Stomach smooth muscle (tissue), 2 donors: ENCODE data around the gene MAST2.

Experiments
- H3K27ac ChIP-seq: one replicate; pipeline ENCODE4 v1.7.0; 2013; ENCODE audit warnings: mild to moderate bottlenecking, low read length, inconsistent platforms
- H3K27me3 ChIP-seq, 2 donors: one replicate each; pipeline ENCODE4 v1.7.0; 2013; ENCODE audit warnings: low read length in 2 of 2; ENCODE audit not compliant: insufficient read depth in 2 of 2, control insufficient read depth in 1 of 2
- H3K36me3 ChIP-seq, 2 donors: one replicate each; pipeline ENCODE4 v1.7.0; 2013; ENCODE audit warnings: low read length in 2 of 2; ENCODE audit not compliant: control insufficient read depth in 2 of 2, insufficient read depth in 2 of 2
- H3K4me1 ChIP-seq: one replicate; pipeline ENCODE4 v1.7.0; 2013; ENCODE audit warnings: low read length; ENCODE audit not compliant: control insufficient read depth, insufficient read depth
- H3K4me3 ChIP-seq, 2 donors: one replicate each; pipeline ENCODE4 v1.7.0; 2013; ENCODE audit warnings: low read length in 2 of 2
- H3K9ac ChIP-seq, 2 donors: one replicate each; pipeline ENCODE4 v1.7.0; 2013; ENCODE audit warnings: low read length in 2 of 2, mild to moderate bottlenecking in 1 of 2
- H3K9me3 ChIP-seq, 2 donors: one replicate each; pipeline ENCODE4 v1.7.0; 2013; ENCODE audit warnings: low read length in 2 of 2; ENCODE audit not compliant: control insufficient read depth in 2 of 2
- donor health status: healthy.
- donor health status: Pancreatic carcinoma.

The MAST2 gene

DNA sequence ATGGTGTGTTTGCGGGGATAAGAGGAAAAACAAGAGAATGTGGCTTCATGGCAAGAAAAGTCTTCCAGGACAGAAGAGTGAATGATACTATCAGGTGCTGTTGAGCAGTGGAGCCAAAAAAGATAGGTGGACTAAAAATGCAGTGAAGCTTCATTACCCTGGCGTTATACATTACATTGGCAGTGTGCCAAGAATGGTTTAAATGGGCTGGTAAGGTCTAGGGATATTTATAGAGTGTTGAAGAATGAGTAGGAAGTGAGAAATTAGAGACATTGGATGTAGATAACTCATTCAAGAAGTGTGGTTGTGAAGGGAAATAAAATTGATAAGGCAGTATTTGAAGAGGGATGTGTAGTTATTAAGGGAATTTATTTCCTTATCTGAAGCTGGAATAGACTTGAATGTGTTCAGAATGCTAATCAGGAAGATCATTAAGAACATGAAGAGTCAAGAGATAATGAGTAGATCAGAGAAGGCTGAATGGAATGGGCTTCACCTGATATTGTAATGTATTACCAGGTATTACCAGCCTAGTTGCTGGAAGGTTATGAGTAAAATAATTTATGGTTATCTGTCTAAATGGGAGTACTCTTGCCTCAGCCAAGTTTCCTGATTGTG is 72.7 kb downstream of the MAST2 start:
- Histone ChIP-seq H3K36me3 (no peaks in the 10 kb centered on the region), H3K4me3 (no peak overlapping the region), H3K9me3 (no peaks in the 10 kb centered on the region), H3K9ac (no peak overlapping the region), H3K27ac (no peak overlapping the region), H3K4me1 (no peaks in the 10 kb centered on the region), H3K27me3 (no peaks in the 10 kb centered on the region)

DNA sequence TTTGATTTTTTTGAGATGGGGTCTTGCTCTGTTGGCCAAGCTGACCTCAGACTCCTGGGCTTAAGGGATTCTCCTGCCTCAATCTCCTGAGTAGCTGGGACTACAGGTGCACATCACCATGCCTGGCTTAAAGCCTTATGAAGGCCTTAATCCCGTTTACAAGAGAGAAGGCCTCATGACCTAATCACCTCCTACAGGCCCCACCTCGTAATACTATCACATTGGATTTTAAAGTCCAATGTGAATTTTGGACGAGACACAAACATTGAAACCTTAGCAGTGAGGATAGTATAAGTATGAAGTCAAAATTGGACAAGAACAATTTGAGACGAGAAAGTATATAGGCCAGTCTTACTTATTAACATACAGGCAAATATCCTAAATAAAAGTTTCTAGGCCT is 73.9 kb downstream of the MAST2 start:
- Histone ChIP-seq H3K4me3 (no peak overlapping the region), H3K9ac (no peak overlapping the region)

DNA sequence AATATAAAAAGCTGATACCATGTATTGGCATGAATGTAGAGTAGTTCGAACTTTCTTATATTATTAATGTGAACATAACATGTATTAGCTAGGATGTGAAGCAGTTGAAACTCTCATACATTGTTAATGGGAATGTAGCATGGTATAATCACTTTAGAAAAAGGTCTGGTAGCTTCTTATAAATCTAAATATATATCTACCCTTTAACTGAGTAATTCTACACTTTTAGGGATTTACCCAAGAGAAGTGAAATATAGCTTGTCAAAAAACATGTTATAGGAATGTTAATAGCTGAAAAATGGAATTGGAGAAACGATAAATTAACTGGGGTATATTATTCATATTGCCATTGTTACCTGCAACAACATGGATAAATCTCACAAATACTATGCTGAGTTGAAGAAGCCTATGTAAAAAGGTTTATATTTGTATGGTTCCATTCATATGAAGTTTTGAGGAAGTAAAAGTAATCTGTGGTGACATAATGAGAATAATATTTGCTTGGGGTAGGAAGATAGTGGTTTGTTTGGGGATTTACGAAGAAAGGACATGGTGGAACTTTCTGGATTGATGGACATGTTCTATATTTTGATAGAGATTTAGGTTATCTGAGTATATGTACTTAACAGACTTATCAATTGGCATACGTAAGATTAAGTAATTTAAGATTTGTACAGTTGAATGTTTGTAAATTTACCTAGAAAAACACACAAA is 76.6 kb downstream of the MAST2 start:
- no peak overlapping the region for H3K9ac ChIP-seq
- H3K4me3 ChIP-seq = no peak overlapping the region
- no peaks in the 10 kb centered on the region for H3K27me3 ChIP-seq
- no peaks in the 10 kb centered on the region for H3K36me3 ChIP-seq
- H3K4me1 ChIP-seq = no peaks in the 10 kb centered on the region
- no peaks in the 10 kb centered on the region for H3K9me3 ChIP-seq
- no peak overlapping the region for H3K27ac ChIP-seq

More for the DNA sequence above, 73.9 kb downstream of the MAST2 start:
- H3K4me1 ChIP-seq = no peaks in the 10 kb centered on the region
- H3K36me3 ChIP-seq = no peaks in the 10 kb centered on the region
- H3K27ac ChIP-seq = no peak overlapping the region
- H3K9me3 ChIP-seq = no peaks in the 10 kb centered on the region
- H3K27me3 ChIP-seq = no peaks in the 10 kb centered on the region

- Histone ChIP-seq H3K9ac (no peak overlapping the region), H3K4me1 (no peaks in the 10 kb centered on the region), H3K27me3 (no peaks in the 10 kb centered on the region), H3K9me3 (no peaks in the 10 kb centered on the region), H3K36me3 (no peaks in the 10 kb centered on the region), H3K27ac (no peak overlapping the region), H3K4me3 (no peak overlapping the region)
These were observed 77.5 kb downstream of the MAST2 start for GRCh38 chr1:45880930-45881329.

- Histone ChIP-seq H3K36me3 (no peaks in the 10 kb centered on the region), H3K9ac (no peak overlapping the region), H3K27ac (no peak overlapping the region), H3K9me3 (no peaks in the 10 kb centered on the region), H3K4me1 (no peaks in the 10 kb centered on the region), H3K27me3 (no peaks in the 10 kb centered on the region), H3K4me3 (no peak overlapping the region)
These were observed 80.2 kb downstream of the MAST2 start for GRCh38 chr1:45883658-45884057.

- no peaks in the 10 kb centered on the region for H3K27me3 ChIP-seq
- no peak overlapping the region for H3K27ac ChIP-seq
- H3K4me1 ChIP-seq = no peaks in the 10 kb centered on the region
- no peak overlapping the region for H3K9ac ChIP-seq
- no peaks in the 10 kb centered on the region for H3K9me3 ChIP-seq
- H3K36me3 ChIP-seq = no peaks in the 10 kb centered on the region
- H3K4me3 ChIP-seq = no peak overlapping the region
These were observed 81.3 kb downstream of the MAST2 start for GRCh38 chr1:45884700-45885099.

DNA sequence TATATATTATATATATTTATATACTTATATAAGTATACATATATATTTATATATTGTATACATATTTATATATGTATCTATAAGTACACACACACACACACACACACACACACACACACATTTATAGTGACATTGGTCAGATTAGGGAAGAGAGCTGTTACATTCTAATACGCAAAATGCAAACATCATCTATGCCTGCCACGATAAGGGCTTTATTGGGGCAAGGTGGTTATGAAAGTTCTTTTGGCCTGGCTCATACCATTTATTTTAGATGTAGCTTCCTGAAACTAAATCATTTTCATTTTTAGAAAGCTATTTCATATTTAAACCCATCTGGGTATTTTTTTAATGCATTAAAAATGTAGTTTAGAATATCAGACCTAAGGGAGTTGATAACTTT is 82.8 kb downstream of the MAST2 start:
- Histone ChIP-seq H3K27ac (no peak overlapping the region), H3K4me1 (no peaks in the 10 kb centered on the region), H3K36me3 (no peaks in the 10 kb centered on the region), H3K9me3 (no peaks in the 10 kb centered on the region), H3K4me3 (no peak overlapping the region), H3K9ac (no peak overlapping the region), H3K27me3 (no peaks in the 10 kb centered on the region)

GRCh38 chr1:45887156-45887842 is 83.9 kb downstream of the MAST2 start:
- Histone ChIP-seq H3K27ac (no peak overlapping the region), H3K9ac (no peak overlapping the region), H3K27me3 (no peaks in the 10 kb centered on the region), H3K36me3 (no peaks in the 10 kb centered on the region), H3K9me3 (no peaks in the 10 kb centered on the region), H3K4me1 (no peaks in the 10 kb centered on the region), H3K4me3 (no peak overlapping the region)

GRCh38 chr1:45890078-45890477 is 86.7 kb downstream of the MAST2 start:
- Histone ChIP-seq H3K9ac (no peak overlapping the region), H3K27ac (no peak overlapping the region), H3K4me1 (no peaks in the 10 kb centered on the region), H3K27me3 (no peaks in the 10 kb centered on the region), H3K4me3 (no peak overlapping the region), H3K9me3 (no peaks in the 10 kb centered on the region), H3K36me3 (no peaks in the 10 kb centered on the region)

- no peaks in the 10 kb centered on the region for H3K27me3 ChIP-seq
- no peaks in the 10 kb centered on the region for H3K9me3 ChIP-seq
- no peak overlapping the region for H3K4me3 ChIP-seq
- no peak overlapping the region for H3K9ac ChIP-seq
- H3K4me1 ChIP-seq = no peaks in the 10 kb centered on the region
- no peak overlapping the region for H3K27ac ChIP-seq
- H3K36me3 ChIP-seq = no peaks in the 10 kb centered on the region
These were observed 87.7 kb downstream of the MAST2 start for GRCh38 chr1:45891087-45891486.
